H1 (cell line): ENCODE results near the gene RCC1. TPM values are rescaled to one million over a fixed set of nuclear protein-coding genes. Genes with fewer than 3 reads are reported as not detected.

Experiments used
- ASH2L ChIP-seq: fragments of 200-600, 300-600 bp; sonication (generic); IDR thresholded peaks from one replicate; pipeline ENCODE4 v1.7.1; 2017; ENCODE audit warnings: low read length
- BACH1 ChIP-seq: IDR thresholded peaks from 2 replicates; pipeline ENCODE4 v1.6.1; 2012; ENCODE audit warnings: low read length, improper control_type of control experiment
- CEBPB ChIP-seq: IDR thresholded peaks from 2 replicates; pipeline ENCODE4 v1.6.1; 2012; ENCODE audit warnings: low read depth, low read length
- CTBP2 ChIP-seq: IDR thresholded peaks from 2 replicates; pipeline ENCODE4 v1.7.0; 2011; ENCODE audit warnings: borderline replicate concordance, mild to moderate bottlenecking, moderate library complexity, mixed read lengths, low read length; ENCODE audit not compliant: insufficient read depth, insufficient read length
- CTCF ChIP-seq, 3 experiments: IDR thresholded peaks; 1 replicate in 2 of 3; 2 replicates in 1 of 3; pipeline versions ENCODE4 v1.5.1 to v1.6.1; 2011; ENCODE audit warnings: low read length in 3 of 3, mild to moderate bottlenecking in 3 of 3, inconsistent platforms in 2 of 3, low read depth in 1 of 3, moderate library complexity in 1 of 3; ENCODE audit not compliant: insufficient read depth in 1 of 3; ENCODE audit errors: control extremely low read depth in 1 of 3
- GABPA ChIP-seq: IDR thresholded peaks from 2 replicates; pipeline ENCODE4 v1.6.1; 2011; ENCODE audit warnings: mild to moderate bottlenecking, low read length, moderate library complexity, borderline replicate concordance; ENCODE audit not compliant: insufficient read depth
- RFX5 ChIP-seq: IDR thresholded peaks from 2 replicates; pipeline ENCODE4 v1.6.1; 2011; ENCODE audit warnings: low read depth, low read length, improper control_type of control experiment, borderline replicate concordance
- SAP30 ChIP-seq: fragments of 300-600 bp; sonication (generic); IDR thresholded peaks from 2 replicates; pipeline ENCODE4 v1.7.1; 2012; ENCODE audit warnings: low read length, moderate library complexity, mild to moderate bottlenecking, inconsistent platforms; ENCODE audit not compliant: insufficient read depth, insufficient replicate concordance
- SIRT6 ChIP-seq: IDR thresholded peaks from one replicate; pipeline ENCODE4 v1.7.1; 2012; ENCODE audit warnings: low read length, inconsistent platforms
- TAF7 ChIP-seq: optimal IDR thresholded peaks from 2 replicates; pipeline ENCODE3; 2011; ENCODE audit warnings: low read depth, mild to moderate bottlenecking, inconsistent platforms, low read length, moderate library complexity, borderline replicate concordance
- polyA plus RNA-seq, 7 experiments: library from polyadenylated mRNA; depleted of rRNA in 3 of 7; stranded (reverse) in 5 of 7; unstranded in 2 of 7; fragments of >200 nt in 5 of 7; fragments of 200-250 nt in 2 of 7; gene quantifications; 1 replicate in 5 of 7; 2 replicates in 1 of 7; 4 replicates in 1 of 7; pipeline versions ENCODE4 v1.2.1 to v1.2.3, GENCODE V29; 2011 to 2013; ENCODE audit warnings: missing spikeins in 2 of 7, mixed read lengths in 2 of 7
- total RNA-seq: library from RNA; stranded (reverse); fragmentation: NEBNext Ultra II Directional; extraction: Animal tissue kit (Norgen Biotek cat#: 25700); gene quantifications from 2 replicates; pipeline ENCODE4 v1.2.1, GENCODE V29; 2021

The RCC1 gene
- total and polyA plus RNA-seq, 2 of the 8 experiments (the other 6 are each of a cell fraction or from before 2014, with no cell fraction given) = 48.5 to 98.4 TPM

- peak; percentile 20 to 36 (median 30); a peak in 3 of 4 replicates for TF ChIP-seq CTCF (IDR thresholded peaks at IDR 0.05; ENCODE audit: control extremely low read depth in 1 of 3, insufficient read depth in 1 of 3, low read depth in 1 of 3, low read length in 3 of 3)
- TF ChIP-seq SIRT6 = no peak
- no peak for TF ChIP-seq ASH2L
- no peak for TF ChIP-seq CTBP2
- no peak for TF ChIP-seq GABPA
- no peak for TF ChIP-seq TAF7
- TF ChIP-seq CEBPB = no peak
- no peak for TF ChIP-seq RFX5
- TF ChIP-seq BACH1 = no peak
- no peak for TF ChIP-seq SAP30
These were observed 34.8 kb downstream of the RCC1 start (continued) for GRCh38 chr1:28540651-28541050.
